GM19468 (cell line): ENCODE results near the gene TBC1D2.

Source experiments
- ATAC-seq: cut with Tn5 transposase; IDR thresholded peaks from one replicate; pipeline ENCODE4 v1.9.1; 2021; ENCODE audit warnings: mild to moderate bottlenecking, moderate library complexity, moderate number of reproducible peaks; ENCODE audit not compliant: unreplicated experiment; ENCODE audit errors: extremely low read depth

TBC1D2 gene

GRCh38 chr9:98192503-98193335, 62.7 kb downstream of the TBC1D2 start, which contains the start of gene CORO2A:
TSS of gene CORO2A (minus strand) at chr9:98192637. CDS start at chr9:98157660, 34,977 bp downstream.
- no peak for ATAC-seq

GRCh38 chr9:98191671-98192502, 63.6 kb downstream of the TBC1D2 start:
- no peak for ATAC-seq

- no peak for ATAC-seq
These were observed 64.3 kb downstream of the TBC1D2 start for GRCh38 chr9:98191181-98191608.

GRCh38 chr9:98190757-98191105, 64.7 kb downstream of the TBC1D2 start:
- no peak for ATAC-seq

- ATAC-seq: no peak
These were observed 66.0 kb downstream of the TBC1D2 start for GRCh38 chr9:98189412-98189811.

- no peak for ATAC-seq
These were observed 67.5 kb downstream of the TBC1D2 start for GRCh38 chr9:98187926-98188325.

- ATAC-seq: no peak
These were observed 69.2 kb downstream of the TBC1D2 start for GRCh38 chr9:98186236-98186635.

GRCh38 chr9:98185611-98186171, 69.8 kb downstream of the TBC1D2 start:
- ATAC-seq: no peak

GRCh38 chr9:98185021-98185567, 70.4 kb downstream of the TBC1D2 start:
- ATAC-seq: no peak

GRCh38 chr9:98184326-98184725, 71.1 kb downstream of the TBC1D2 start:
- no peak for ATAC-seq

GRCh38 chr9:98182889-98183599, 72.4 kb downstream of the TBC1D2 start:
- ATAC-seq: no peak

GRCh38 chr9:98182069-98182820, 73.2 kb downstream of the TBC1D2 start:
- ATAC-seq: no peak

GRCh38 chr9:98181746-98182068, 73.7 kb downstream of the TBC1D2 start:
- no peak for ATAC-seq

- ATAC-seq: no peak
These were observed 74.5 kb downstream of the TBC1D2 start for GRCh38 chr9:98180996-98181395.

- ATAC-seq: no peak
These were observed 76.3 kb downstream of the TBC1D2 start for GRCh38 chr9:98178874-98179850.

GRCh38 chr9:98176391-98177259, 78.8 kb downstream of the TBC1D2 start:
- no peak for ATAC-seq

- ATAC-seq: no peak
These were observed 79.7 kb downstream of the TBC1D2 start for GRCh38 chr9:98175762-98176161.
